ENCODE measurements around the gene HOXC12.

GRCh38 chr12:53949631-53950436, 4.9 kb upstream of the HOXC12 start:
- TF ChIP-seq CTCF (IDR thresholded peaks at IDR 0.05; ENCODE audit: insufficient read depth, low read depth, low read length) (no peak), EZH2 (IDR thresholded peaks at IDR 0.05; ENCODE audit: insufficient read depth, low read length) (no peak)

Measured in astrocyte (in vitro differentiated cells and primary cell).